C4-2B (cell line): ENCODE results near the gene NECTIN2.
"Not testable (repeated sequence)": the region's sequence is repeated elsewhere in the genome, so short reads cannot be mapped to it uniquely, and the experiment has no call there.

Experiments used
- H3K27ac ChIP-seq: fragments of 450-650 bp; 2 replicates; pipeline ENCODE4 v1.5.1; 2017
- CTCF ChIP-seq: fragments of 450-650 bp; conservative IDR thresholded peaks from 2 replicates; pipeline ENCODE4 v1.5.1; 2017; ENCODE audit warnings: mild to moderate bottlenecking
- ZFX ChIP-seq: fragments of 450-650 bp; IDR thresholded peaks from 2 replicates; pipeline ENCODE4 v1.6.1; 2017

Gene NECTIN2

GRCh38 chr19:44904426-44904994 is 58.4 kb downstream of the NECTIN2 start:
- no peak overlapping the region for H3K27ac ChIP-seq
- TF ChIP-seq CTCF (no peak), ZFX (no peak)

GRCh38 chr19:44905437-44906160 is 59.5 kb downstream of the NECTIN2 start, which contains the start of gene APOE:
Gene APOE, plus strand, starts transcription at chr19:44905796. Its CDS starts 829 bp downstream, at chr19:44906625.
- no peak within 1 kb of the TSS for H3K27ac ChIP-seq
- TF ChIP-seq ZFX (no peak), CTCF (no peak)

- TF ChIP-seq CTCF (no peak), ZFX (no peak)
Observed at GRCh38 chr19:44907613-44908012, 61.5 kb downstream of the NECTIN2 start.

GRCh38 chr19:44908074-44908835 is 62.2 kb downstream of the NECTIN2 start:
- H3K27ac ChIP-seq, result no peak overlapping the region
- TF ChIP-seq ZFX (no peak), CTCF (no peak)

More at GRCh38 chr19:44907613-44908012, 61.5 kb downstream of the NECTIN2 start:
- H3K27ac ChIP-seq, result no peak overlapping the region

- TF ChIP-seq ZFX, result no peak
- no peak for TF ChIP-seq CTCF
- H3K27ac ChIP-seq, result no peak overlapping the region
Observed at GRCh38 chr19:44908836-44909261, 62.8 kb downstream of the NECTIN2 start.

- H3K27ac ChIP-seq, result no peak overlapping the region
- no peak for TF ChIP-seq CTCF
- TF ChIP-seq ZFX, result no peak
Observed at GRCh38 chr19:44909775-44910174, 63.7 kb downstream of the NECTIN2 start.

- not testable (repeated sequence) for H3K27ac ChIP-seq
Observed at GRCh38 chr19:44911896-44912295, 65.8 kb downstream of the NECTIN2 start.
